NK-92 (cell line): ENCODE results near the gene NPR1.
"Not testable (repeated sequence)": the region's sequence is repeated elsewhere in the genome, so short reads cannot be mapped to it uniquely, and the experiment has no call there.

Experiments
- DNase-seq: peaks from one replicate; lab custom pipeline; 2025; ENCODE audit not compliant: unreplicated experiment; lab: John Stamatoyannopoulos, UW

Gene NPR1

GRCh38 chr1:153679337-153680119 is 1.0 kb downstream of the NPR1 start:
- no peak for DNase-seq

- DNase-seq, result no peak
Measured at GRCh38 chr1:153680120-153680403, 1.6 kb downstream of the NPR1 start.

GRCh38 chr1:153682730-153683129 is 4.2 kb downstream of the NPR1 start:
- no peak for DNase-seq

- no peak for DNase-seq
Measured at GRCh38 chr1:153683854-153684253, 5.4 kb downstream of the NPR1 start.

- DNase-seq, result no peak
Measured at GRCh38 chr1:153684892-153685291, 6.4 kb downstream of the NPR1 start.

- no peak for DNase-seq
Measured at GRCh38 chr1:153685544-153686340, 7.3 kb downstream of the NPR1 start.

GRCh38 chr1:153687346-153688125 is 9.0 kb downstream of the NPR1 start:
- DNase-seq, result no peak

GRCh38 chr1:153688276-153688675 is 9.8 kb downstream of the NPR1 start:
- no peak for DNase-seq

GRCh38 chr1:153688736-153689328 is 10.3 kb downstream of the NPR1 start:
- no peak for DNase-seq

GRCh38 chr1:153693466-153693865 is 15.0 kb downstream of the NPR1 start:
- DNase-seq, result no peak

GRCh38 chr1:153696741-153697140 is 18.3 kb downstream of the NPR1 start:
- no peak for DNase-seq

GRCh38 chr1:153697191-153698019 is 18.9 kb downstream of the NPR1 start:
- no peak for DNase-seq

GRCh38 chr1:153698020-153698922 is 19.8 kb downstream of the NPR1 start:
- DNase-seq, result no peak

GRCh38 chr1:153698923-153699714 is 20.6 kb downstream of the NPR1 start:
- no peak for DNase-seq

- no peak for DNase-seq
Measured at GRCh38 chr1:153699768-153700167, 21.3 kb downstream of the NPR1 start.

- DNase-seq, result no peak
Measured at GRCh38 chr1:153705484-153705883, 27.0 kb downstream of the NPR1 start.

GRCh38 chr1:153711026-153711425 is 32.5 kb downstream of the NPR1 start:
- DNase-seq, result no peak

- DNase-seq, result not testable (repeated sequence)
Measured at GRCh38 chr1:153716211-153716610, 37.7 kb downstream of the NPR1 start.

GRCh38 chr1:153717330-153717729 is 38.8 kb downstream of the NPR1 start:
- no peak for DNase-seq
